DMS 273 (cell line): Measurements from ENCODE around the gene ENO4.
A peak's percentile ranks its signal among the peaks of the same experiment; 100 is the strongest.

Experiments
- DNase-seq: peaks from one replicate; lab custom pipeline; 2025; ENCODE audit not compliant: unreplicated experiment; lab: John Stamatoyannopoulos, UW

The ENO4 gene

DNA sequence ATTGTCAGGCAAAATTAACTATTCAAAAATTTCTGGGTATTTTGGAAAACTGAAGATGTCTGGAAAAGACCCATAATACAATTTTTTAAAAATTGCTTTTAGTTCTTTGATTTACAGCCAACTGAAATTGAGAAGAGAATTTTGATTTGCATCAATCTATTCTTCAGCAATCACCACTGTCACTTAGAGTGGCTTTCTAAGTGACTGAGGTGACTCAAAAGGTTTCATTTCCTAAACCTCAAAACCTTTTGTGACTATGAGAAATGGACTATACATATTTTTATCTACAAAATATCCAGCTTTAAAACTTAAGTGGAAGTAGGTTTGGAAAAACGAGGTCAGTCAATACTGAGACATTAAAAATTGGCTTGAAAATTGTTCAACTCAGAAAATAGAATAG, 60.0 kb downstream of the ENO4 start:
- DNase-seq, result no peak

DNA sequence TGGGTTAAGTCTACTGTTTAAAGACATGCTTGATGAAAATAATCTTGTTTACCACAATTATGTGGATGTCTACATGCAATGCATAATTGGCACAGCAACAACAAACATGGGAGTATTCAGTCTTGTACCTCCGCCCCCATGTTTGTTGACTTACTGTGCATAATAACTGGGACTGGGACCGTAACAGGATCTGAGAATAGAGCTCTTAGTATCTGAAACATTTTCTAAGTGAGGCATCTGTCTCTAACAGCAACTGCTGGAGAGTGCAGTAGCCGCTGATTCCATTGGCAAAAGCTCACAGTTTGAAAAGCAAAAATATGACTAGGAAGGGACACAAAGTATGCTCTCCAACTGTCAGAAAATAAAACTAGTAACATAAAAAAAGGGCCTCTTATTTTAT, 61.6 kb downstream of the ENO4 start:
- DNase-seq, result no peak

DNA sequence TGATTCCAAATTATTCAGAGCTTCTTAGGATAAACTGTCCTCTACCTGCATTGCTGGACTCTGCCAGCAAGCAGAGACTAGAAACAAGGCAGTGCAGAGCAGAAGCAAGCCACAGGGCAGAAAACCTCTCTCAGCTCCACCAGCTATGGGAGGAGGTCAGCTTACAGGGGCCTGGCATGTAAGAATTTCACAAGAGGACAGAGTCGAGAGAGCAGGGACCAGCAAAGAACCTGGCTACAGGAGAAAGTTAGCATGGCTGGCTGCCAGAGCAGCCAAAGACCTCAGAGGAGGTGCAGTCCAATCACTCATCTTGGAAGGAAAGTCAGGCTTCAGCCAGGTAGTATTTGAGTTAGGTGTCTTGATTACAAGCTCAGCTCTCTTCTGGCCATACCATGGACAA, 62.9 kb downstream of the ENO4 start:
- DNase-seq, result no peak

DNA sequence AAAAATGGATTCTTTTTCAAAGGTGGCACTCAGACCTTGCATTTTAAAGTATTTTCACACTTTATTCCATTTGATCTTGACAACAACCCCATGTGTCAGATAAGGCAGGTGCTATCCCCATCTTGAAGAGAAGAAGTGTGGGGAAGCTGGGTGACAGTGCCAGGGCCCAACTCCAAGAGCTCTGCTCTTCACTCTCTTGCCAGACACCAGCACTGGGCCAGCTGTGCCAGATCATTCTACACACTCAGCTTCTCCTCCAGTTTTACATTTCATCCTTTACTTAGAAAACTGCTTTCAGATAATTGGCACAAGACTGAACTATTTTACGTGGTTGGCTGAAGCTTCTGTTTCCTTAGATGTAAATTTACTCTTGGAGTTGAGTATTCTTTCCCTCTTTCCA, 64.4 kb downstream of the ENO4 start:
- no peak for DNase-seq

DNA sequence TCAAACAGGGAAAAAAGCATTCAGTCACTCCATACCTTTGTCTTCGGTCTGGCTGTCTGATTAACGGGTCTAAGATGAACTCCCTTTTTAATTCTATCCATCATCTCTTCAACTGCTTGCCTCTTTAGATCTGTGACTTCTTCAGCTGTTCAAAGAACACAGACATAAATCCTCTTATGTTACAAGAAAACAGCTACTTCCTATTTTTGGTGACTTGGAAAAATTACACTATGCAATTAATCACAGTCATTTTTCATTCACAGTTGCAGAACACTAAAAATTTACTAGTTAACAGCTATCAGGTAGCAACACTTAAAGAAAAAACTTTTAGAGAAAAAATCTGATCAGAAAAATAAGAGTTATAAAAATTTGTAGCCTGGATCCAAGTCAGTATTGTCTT, 66.0 kb downstream of the ENO4 start:
- DNase-seq, result no peak

DNA sequence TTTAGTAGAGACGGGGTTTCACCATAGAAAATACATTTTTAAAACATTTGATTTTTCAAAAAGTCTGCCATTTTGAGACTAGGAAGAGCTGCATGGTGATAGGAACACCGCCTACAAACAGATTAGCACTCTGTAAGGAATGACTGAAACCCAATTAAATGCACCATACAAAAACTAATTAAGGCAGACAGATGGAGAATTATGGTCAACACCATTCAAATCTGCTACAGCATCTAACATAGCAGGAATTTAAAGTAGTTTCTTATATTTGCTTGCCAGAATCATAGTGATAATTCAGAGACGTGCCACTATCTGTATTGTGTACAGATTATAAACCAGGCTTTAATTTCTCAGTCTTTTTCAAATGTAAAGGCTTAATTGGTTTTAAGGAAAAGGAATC, 68.2 kb downstream of the ENO4 start:
- DNase-seq, result peak; percentile 23

DNA sequence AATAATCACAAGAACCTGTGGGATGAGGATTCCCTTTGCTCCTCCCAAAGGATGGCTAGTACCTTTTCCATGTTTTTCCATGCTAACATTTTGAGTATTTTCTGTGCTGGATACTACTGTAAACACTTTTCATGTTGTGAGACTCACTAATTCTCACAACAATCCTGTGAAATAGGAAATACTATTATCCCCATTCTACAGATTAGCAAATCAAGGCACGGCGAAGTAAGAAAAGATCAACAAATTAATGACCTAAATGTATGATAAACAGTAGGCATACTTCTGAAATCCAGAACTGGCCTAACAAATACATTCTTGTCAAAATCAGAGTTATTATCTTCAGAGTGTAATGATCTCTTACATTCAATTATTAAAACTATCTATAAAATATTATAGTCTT, 69.3 kb downstream of the ENO4 start:
- DNase-seq, result no peak

DNA sequence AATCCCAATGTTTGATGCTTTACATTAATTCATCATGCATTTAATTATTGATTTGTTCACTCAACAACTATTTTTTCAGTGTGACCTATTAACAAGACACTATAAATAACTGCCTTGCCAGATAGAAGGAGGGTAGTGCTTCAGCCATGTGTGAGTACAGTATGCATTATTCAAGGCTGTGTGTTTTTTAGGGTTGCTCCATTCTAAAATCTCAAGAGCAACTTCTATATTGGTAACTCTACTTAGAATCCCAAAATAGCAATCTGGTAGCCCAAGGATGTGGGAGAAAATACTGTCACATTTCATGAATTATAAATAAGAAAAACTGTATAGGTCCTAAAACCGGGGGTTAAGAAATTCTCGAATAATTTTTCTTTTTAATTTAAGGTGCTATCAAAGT, 69.9 kb downstream of the ENO4 start:
- no peak for DNase-seq

DNA sequence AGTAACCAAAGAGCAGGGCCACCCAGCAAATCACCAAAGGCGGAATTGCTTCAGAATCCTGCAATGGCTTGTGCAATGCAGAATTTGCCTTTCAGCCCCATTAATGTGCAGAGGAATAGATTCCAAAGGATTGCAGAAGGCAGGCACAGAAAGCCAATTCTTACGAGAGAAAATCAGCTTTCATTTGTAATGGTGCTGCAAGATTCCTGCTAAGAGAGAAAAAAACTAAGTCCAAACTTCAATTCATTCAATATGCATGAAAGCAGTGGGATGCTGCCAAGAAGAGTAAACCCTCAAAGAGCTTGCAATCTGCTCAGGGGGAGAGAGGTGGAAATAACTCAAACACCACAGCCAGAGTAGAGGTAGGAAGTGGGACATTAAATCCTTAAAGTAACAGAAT, 70.4 kb downstream of the ENO4 start:
- no peak for DNase-seq

DNA sequence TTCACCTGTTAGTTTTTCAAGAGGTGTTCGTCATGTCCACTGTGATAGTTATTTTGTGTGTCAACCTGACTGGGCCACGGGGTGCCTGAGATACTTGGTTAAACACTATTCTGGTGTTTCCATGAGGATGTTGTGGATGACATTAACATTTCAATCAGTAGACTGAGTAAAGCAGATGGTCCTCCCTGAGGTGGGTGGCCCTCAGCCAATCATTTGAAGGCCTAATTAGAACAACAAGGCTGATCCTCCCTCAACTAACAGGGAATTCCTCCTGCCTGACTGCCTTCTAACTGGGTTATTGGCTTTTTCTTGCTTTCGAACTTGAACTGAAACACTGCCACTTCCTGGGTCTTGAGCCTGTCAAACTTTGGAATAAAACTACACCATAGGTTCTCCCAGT, 75.8 kb downstream of the ENO4 start:
- DNase-seq, result peak; percentile 41

DNA sequence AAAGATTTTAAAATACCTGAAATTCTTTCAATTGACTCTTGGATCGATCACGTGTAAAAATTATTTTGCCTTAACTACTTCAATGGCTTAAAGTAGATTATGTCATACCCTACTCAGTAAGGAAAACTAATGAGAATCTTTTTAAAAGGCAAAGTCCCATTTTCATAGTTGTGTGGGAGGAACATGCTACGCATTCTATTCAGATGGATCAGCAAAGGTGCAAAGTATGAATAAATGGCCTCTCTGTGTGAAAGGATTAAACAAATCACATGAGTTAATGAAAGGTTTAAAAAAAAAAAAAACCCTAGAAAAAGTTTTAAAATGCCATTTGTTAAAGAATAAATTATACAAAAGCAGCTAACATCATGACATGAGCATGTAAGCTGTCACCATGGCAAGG, 77.1 kb downstream of the ENO4 start:
- no peak for DNase-seq

DNA sequence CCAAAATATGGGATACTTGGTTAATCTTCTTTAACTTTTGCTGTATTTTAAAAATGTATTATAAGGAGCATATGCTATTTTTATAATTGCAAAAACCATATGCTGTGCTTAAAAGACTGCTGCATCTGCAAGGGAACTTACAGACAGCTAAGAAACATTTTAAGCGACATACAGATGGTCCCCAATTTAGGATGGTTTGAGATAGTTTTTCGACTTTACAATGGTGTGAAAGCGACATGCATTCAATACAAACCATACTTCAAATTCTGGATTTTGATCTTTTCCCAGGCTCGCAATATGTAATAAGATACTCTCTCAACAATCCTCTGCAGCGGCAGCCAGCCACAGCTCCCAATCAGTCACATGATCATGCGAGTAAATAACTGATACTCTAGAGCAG, 82.5 kb downstream of the ENO4 start:
- DNase-seq, result no peak
